Suprapubic skin (tissue), 4 donors: Measurements from ENCODE around the gene DDIT4.

Source experiments
- POLR2A ChIP-seq, 2 donors: fragments of 450-650 bp; IDR thresholded peaks; one replicate each; pipeline ENCODE4 v1.6.1; 2017; ENCODE audit warnings: antibody characterized with exemption in 2 of 2, mild to moderate bottlenecking in 2 of 2, moderate library complexity in 2 of 2
- POLR2AphosphoS5 ChIP-seq, 3 donors: sonication (generic); formaldehyde crosslinking; IDR thresholded peaks; one replicate each; pipeline ENCODE4 v1.6.1; 2017; ENCODE audit warnings: antibody characterized with exemption in 3 of 3

DNA sequence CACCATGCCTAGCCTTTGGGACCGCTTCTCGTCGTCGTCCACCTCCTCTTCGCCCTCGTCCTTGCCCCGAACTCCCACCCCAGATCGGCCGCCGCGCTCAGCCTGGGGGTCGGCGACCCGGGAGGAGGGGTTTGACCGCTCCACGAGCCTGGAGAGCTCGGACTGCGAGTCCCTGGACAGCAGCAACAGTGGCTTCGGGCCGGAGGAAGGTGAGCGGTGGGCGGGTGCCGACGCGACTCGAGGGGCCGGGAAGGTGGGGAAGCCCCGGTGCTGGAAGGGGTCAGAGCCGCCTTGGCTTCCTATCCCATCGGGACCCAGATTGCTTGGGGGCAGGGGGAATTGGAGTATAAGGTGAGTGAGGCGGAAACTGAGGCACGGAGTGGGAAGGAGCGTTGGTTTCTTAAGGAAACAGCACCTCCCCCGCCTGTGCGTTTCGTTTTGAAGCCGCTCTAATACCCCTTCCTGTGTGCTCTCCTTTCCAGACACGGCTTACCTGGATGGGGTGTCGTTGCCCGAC is 547 bp downstream of the DDIT4 start:
- TF ChIP-seq POLR2A (IDR thresholded peaks at IDR 0.05): no peak
- TF ChIP-seq POLR2AphosphoS5 (IDR thresholded peaks at IDR 0.05): no peak
